ENCODE data around the gene GNB3.

Gene GNB3

DNA sequence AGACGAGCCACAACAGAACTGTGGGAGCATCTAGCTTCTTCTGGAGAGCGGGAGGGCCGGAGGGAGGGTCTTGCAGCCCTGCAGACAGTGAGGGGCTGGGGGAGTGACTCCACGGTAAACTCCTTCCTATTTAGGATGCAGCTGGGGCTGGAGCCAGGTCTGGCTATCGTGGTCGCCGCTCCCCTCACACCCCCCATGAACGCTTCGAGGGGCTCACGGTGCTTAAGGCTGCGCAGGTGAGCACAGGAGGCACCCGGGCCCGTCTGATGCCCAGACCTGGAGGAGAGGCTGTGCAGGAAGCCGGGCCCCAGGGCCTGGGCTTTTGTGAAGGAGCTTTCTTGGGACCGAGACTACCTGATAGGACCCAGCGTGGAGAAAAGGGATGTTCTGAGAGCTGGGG, 3.9 kb upstream of the GNB3 start:
- no peak for DNase-seq (ENCODE audit: low read depth, low spot score)

DNA sequence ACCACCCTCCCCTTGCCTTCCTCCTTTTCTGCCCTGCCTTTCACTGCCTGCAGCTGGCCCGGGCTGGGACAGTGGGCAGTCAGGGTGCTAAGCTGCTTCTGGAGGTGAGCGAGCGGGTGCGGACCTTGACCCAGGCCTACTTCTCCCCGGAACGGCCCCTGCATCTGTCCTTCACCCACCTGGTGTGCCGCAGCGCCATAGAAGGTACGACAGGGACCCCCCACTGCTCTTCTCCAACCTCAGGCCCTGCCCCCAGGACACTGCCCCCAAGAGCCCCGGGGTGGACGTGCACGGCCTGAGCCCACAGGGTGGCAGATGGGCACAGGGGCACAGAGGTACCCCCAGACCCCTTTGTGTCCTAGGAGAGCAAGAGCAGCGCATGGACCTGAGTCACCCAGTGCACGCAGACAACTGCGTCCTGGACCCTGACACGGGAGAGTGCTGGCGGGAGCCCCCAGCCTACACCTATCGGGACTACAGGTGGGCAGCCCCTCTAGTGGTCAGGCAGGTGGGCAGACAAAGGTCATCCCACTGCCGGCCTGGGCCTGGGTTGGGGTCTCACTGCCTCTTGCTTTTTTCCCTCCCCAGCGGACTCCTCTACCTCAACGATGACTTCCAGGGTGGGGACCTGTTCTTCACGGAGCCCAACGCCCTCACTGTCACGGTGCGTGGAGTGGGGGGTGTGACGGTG, 3.2 kb upstream of the GNB3 start:
- no peak for DNase-seq (ENCODE audit: low read depth, low spot score)

DNA sequence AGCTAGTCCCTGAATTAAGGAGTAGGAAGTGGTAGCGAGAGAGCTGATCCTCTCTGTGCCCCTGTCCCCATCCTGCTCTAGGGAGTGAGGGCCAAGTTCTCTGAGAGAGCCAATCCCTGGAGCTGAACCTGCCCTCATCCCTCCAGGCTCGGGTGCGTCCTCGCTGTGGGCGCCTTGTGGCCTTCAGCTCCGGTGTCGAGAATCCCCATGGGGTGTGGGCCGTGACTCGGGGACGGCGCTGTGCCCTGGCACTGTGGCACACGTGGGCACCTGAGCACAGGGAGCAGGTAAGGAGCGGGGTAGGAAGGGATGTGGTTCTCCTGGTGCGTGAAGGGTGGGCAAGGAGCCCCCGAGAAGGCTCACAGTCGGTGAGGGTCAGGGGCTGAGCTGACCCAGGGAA, 1.9 kb upstream of the GNB3 start:
- DNase-seq (ENCODE audit: low read depth, low spot score): no peak

DNA sequence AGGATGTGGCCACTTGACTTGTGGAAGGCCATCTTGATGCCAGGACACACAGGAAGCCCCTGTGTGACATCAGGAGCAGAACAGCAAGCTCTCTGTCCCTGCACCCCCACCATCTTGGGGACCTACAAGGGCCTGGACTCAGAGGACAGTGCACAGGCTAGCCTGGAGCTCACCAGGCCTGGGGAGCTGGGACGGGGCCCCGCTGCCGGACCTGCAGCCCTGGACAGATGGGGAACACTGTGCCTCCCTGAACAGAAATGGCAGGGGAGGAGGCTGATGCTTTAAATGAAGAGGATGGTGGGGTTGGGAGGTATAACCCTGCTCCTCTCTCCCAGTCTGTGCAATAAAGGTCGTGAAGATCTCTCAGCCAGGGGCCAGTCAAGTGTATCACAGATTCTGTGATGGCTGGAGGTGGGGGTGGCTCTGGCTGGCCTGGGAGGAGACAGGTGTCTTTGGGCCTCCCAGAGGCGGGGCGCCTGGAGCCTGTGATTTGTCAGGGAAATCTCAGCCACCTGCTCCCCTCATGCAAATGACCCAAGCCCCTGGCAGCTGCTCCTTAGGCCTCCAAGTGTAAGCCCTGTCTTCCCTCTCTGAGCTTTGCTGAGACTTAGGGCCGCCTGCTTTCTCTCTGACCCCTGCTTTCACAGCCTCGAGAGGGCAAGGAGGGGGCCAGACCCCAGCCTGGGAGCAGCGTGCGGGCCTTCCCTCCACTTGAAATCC, 1.1 kb upstream of the GNB3 start:
- DNase-seq (ENCODE audit: low read depth, low spot score): no peak

DNA sequence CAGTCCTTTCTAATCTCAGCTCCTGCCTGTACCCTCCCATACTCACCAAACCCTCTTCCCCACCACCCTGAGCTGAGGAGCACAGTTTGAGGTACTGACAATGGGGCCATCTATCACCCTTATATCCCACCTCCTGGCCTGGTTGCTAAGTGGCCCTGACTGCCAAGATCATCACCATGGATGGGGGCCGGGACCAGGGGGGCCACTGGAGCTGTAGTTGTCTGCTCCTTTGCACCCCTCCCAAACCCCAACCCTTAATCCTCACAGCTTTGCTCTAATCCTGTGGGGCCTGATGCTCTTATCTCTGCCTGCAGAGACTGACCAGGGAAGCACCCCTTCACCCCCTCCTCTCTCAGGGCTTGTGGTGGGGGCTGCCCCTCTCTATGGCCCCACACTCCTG, 395 bp upstream of the GNB3 start:
- DNase-seq (ENCODE audit: low read depth, low spot score): no peak

DNA sequence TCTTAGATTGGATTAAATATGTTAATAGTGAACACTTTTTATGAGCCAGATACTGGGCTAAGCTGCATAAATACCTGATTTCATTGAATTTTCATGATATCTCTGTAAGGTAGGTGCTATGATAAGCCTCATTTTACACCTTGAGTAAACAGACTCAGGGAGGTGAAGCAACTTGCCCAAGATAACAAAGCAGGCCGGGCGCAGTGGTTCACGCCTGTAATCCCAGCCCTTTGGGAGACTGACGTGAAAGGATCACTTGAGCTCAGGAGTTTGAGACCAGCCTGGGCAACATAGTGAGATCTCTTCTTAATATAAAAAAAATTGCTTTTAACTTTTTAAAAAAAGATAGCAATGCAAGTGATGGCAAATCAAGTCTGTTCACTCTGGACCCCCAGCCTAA, 1.4 kb downstream of the GNB3 start:
- no peak for DNase-seq (ENCODE audit: low read depth, low spot score)

DNA sequence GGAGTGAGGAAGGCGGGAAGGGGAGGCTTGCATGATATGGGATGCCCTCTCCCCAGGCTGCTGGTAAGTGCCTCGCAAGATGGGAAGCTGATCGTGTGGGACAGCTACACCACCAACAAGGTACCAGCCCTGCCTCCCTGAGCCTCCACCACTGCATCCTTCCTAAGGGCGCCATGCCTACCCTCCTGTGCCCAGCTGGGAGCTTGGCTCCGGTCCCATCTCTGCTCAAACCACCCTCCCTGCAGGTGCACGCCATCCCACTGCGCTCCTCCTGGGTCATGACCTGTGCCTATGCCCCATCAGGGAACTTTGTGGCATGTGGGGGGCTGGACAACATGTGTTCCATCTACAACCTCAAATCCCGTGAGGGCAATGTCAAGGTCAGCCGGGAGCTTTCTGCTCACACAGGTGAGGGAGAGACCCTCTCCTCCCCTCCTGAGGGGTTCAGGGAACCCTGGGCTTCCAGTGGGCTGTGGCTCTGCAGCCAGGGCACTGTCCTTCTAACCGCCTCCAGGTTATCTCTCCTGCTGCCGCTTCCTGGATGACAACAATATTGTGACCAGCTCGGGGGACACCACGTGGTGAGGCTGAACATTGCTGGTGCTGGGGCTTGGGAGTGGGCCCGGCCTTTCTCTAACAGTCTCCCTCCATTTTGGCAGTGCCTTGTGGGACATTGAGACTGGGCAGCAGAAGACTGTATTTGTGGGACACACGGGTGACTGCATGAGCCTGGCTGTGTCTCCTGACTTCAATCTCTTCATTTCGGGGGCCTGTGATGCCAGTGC, 2.6 kb downstream of the GNB3 start:
- peak; percentile 74 for DNase-seq (ENCODE audit: low read depth, low spot score)

DNA sequence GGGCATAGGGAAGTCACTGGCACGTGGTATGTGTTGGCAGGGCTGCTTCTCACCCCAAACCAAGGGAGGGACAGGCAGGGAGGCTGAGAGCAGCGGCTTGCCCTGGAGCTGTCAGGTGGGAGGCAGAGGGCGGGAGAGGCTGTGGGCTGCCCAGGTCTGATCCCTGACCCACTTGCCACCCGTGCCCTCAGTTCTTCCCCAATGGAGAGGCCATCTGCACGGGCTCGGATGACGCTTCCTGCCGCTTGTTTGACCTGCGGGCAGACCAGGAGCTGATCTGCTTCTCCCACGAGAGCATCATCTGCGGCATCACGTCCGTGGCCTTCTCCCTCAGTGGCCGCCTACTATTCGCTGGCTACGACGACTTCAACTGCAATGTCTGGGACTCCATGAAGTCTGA, 4.7 kb downstream of the GNB3 start:
- no peak for DNase-seq (ENCODE audit: low read depth, low spot score)

DNA sequence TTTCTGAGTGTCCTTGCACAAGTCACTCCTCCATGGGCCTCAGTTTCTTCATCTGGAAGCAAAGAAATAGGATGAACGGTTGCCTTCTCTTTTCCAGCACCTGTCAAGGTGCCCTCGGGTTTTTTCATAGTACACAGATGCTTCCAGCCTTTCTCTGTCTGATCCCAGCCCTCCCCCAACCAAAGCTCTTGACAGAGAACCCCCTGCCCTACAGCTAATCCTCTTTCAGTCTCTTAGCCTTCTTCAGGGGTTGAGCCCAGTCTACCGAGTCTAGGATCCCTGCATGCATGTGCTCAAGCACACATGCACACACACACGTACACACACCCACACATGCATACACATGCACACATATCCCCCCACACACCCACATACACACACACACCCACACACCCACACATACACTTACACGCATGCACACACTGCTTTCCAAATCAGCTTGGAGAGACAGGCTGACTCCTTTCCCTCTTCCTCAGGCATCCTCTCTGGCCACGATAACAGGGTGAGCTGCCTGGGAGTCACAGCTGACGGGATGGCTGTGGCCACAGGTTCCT, 5.7 kb downstream of the GNB3 start:
- no peak for DNase-seq (ENCODE audit: low read depth, low spot score)

DNA sequence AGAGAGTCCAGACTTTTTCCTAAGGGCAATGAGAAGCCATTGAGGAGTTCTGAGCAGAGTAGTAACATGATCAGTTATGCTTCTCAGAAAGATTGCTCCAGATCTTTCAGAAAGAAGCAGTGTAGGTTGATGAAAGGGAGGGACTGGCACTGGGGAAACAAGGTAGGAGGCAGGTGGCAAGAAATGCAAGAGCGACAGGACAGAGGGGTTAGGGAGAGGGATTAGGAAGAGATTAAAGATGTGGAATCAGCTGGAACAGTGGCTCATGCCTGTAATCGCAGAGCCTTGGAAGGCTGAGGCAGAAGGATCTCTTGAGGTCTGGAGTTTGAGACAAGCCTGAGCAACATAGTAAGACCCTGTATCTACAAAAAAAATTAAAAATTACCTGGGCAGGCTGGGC, 7.0 kb downstream of the GNB3 start:
- DNase-seq (ENCODE audit: low read depth, low spot score): no peak

DNA sequence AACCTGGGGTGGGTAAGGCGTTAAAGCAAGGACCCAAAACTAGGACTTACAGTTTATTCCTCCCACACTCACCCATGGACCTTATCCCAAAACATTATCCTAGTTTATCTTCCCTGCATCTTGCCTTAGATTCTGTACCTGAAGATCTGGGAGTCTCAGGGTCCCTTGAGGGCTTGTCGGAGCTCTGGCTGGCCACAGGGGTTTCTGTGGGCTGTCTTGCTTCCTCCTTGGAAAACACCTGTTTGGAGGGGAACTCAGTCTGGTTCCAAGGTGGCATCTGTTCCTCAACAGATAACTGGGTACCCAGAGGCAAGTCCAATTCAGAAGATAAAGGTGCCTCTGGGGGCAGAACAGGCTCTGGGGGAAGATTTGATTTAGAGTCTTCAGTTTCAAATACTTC, 8.7 kb downstream of the GNB3 start:
- no peak for DNase-seq (ENCODE audit: low read depth, low spot score)

DNA sequence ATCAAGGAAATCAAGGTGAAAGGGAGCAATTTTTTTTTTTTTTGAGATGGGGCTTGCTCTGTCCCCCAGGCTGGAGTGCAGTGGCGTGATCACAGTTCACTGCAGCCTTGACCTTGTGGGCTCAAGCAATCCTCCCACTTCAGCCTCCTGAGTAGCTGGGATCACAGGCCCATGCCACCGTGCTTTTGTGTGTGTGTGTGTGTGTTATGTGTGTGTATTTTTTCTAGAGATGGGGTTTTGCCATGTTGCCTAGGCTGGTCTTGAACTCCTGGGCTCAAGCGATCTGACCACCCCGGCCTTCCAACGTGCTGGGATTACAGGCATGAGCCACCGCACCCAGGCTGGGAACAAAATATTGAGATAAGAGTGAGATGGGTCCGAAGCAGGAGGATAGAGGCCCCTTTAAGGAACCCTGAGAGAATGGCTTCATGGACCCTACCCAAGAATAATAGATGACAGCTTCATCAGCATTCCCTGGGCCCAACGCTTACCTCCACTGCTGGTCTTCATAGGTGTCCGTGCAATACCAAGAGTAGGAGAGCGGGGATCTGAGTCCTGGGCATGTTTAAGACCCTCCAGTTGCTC, 9.3 kb downstream of the GNB3 start:
- no peak for DNase-seq (ENCODE audit: low read depth, low spot score)

DNA sequence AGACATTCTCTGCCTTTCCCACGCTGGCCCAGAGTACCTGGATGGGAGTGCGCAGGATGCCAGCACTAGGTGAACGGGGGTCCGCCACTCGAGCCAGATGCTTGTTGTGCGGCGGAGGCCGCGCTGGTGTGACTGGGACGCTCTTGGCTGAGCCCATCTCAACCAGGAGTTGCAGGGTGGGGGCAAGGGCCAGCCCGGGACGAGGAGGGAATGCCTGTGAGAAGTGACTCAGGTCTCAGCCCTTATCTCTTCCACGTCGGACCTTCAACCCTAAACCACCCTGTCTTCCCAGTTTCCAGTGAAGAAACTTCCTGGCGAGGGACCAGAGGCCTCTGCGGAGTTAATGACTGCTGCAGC, 10.0 kb downstream of the GNB3 start:
- no peak for DNase-seq (ENCODE audit: low read depth, low spot score)

DNA sequence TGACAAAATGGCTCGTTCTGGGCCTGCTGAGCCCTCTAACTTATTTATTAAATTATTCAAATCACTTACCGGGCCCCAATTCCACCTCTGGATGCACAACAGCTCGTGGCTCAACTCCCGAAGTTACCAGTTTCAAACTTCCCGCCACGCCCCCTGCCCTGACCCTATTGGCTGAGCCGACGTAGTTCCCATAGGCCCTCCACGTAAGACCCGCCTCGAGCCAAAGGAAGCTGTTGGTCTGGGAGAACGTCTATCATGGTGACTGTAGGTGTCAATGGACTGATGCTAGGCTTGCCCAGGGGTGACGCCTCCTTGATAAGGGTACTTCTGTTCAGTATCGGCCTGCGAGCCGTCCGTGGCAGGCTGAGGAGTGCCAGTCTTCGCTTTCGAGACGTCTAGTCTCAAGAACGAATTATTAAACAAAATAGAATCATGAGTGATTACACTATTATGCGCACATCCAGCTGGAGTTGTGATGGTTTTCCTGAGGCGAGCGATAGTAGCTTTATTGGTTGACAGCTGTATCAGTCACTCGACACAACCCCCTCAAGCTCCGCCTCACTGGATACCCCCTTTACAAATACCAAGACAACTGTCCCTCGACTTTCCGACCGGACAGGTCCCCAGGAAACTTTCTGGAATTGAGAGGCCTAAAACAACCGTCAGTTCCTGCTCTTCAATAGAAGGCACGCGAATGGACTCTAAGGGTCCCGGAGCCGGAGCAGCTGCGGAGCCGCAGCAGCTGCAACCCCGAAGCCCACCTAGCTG, 10.6 kb downstream of the GNB3 start, which contains the start of gene CDCA3:
TSS of gene CDCA3 (minus strand) at position 134 of the 768 bp plus-strand sequence. CDS start 334 bp downstream, outside the sequence.
- peak; percentile 99 for DNase-seq (ENCODE audit: low read depth, low spot score)

DNA sequence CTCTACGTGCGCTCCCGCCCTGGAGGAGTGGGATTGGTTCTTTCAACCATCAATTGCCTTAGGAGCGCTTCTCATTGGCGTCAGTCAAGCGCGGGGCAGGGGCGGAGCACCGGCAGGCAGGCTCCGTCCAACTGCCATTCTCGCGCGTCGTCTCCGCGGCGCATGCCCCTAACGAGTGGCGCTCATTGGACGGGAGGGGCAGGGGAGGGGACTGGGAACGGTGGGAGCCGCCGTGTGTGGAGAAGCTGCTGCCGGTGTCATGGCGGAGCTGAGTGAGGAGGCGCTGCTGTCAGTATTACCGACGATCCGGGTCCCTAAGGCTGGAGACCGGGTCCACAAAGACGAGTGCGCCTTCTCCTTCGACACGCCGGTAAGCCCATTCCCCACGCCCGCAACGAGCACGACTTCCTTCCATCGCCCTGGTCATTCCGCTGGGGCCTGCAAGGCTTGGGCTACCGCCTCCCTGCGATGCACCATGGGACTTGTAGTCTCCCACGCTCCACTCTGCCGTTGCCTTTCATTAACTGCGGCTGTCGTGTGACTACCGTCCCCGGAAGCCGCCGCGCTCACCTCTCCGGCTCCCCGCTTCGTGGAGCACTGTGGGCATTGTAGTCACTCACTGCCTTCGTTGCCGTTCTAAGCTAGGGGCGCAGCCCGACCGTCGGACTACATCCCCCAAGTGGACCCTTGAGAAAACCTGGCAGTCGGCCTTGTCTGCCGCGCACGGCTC, 11.4 kb downstream of the GNB3 start, which contains the start of gene USP5:
TSS of gene USP5 (plus strand) at position 230 of the 730 bp plus-strand sequence. CDS start at position 260, 30 bp downstream.
- DNase-seq (ENCODE audit: low read depth, low spot score): peak; percentile 99

DNA sequence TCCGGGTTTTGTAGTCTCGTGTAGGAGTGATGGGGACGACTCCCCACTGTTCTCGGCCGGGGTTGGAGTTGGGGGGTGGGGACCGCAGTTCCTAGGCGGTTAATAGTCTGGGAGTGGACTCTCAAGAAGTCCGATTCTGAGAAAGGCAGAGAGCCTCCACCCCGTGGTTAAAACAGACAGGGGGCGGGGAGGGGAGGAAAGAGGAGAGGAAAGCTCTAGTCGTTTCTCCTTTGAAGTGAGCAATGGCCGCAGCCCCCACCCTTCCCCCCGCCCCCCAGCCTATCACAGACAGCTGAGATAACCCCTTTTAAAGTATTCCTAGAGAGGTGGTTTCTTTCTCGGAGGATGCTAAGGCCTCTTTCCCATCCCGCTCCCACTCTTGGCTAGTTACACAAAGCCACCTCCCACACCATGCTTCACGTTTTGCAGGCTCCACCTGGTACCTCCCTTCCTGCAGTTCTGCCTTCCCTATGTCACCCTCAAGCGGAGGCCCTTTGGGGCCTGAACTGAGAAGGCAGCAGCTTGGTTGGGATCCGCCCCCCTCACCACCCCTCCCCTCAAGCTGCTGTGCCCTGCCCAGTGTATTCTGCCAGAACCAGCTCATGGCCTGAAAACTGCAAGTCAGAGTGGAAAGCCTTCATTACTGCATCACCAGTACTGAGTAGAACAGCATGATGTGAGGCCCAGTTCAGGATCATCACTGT, 12.1 kb downstream of the GNB3 start:
- peak; percentile 55 for DNase-seq (ENCODE audit: low read depth, low spot score)

DNA sequence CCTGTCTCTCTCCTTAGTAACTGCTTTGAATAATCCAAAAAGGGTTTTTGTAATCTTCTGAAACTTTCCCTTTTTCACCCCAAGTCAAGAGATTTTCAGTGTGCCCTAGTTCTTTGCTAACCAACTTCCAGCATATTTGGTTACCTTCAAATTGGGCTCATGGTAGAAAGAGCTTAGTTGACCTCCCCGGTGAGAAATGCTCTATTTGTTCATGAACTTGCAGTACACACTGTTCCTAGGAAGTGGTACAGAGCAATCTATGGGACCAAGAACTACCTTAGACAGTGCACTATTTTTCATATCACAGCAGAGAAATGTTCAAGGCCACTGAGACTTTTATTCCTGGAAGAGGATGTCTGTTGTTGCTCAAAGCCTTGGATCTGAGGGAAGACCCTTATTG, 12.9 kb downstream of the GNB3 start:
- no peak for DNase-seq (ENCODE audit: low read depth, low spot score)

DNA sequence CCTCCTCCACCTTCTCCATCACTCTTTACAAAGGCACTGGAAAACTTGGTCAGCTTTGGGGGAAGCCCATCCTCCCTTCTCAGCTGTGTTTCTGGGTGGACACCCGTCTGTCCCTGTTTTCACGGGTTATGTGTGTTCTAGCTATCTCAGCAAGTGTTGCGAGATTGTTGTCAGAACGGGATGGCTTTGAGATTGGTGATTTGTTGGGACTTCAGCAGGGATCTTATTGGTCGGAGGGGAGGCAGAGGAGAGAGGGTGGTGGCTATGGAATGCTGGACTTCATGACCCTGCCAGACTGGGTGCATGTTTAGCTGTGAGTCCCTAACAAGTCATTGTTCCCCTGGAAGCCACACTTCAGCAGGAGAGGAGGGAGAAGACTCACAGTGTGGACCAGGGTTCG, 13.3 kb downstream of the GNB3 start:
- no peak for DNase-seq (ENCODE audit: low read depth, low spot score)

DNA sequence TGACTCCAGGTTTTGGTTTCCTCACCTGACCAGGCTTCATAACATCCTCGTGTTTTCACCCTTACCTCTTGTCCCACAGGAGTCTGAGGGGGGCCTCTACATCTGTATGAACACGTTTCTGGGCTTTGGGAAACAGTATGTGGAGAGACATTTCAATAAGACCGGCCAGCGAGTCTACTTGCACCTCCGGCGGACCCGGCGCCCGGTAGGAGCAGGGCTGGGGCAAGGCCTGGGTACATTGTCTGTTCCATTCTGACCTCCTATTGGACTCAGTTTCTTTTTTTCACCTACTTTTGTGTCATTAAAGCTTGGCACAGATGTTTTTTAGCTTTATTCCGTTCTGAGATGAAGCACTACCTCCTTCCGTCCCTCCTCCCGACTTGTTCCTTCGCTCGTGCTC, 14.6 kb downstream of the GNB3 start:
- DNase-seq (ENCODE audit: low read depth, low spot score): no peak

DNA sequence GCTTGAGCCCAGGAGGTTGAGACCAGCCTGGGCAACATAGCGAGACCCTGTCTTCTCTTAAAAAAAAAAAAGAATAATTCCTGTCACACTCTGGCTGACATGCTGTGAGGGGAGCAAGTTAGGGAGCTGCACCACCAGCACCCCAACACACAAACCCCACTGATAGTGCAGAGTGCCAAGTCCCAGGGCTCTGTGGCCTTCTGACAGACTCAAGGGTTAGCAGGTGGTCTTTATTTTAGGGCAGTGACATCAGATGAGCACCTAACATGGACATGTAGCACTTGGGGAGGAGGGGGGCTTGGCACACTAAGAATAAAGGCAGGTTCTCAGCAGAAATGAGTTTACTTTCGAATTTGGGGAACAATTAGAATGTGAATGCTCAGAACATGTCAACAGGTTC, 18.1 kb downstream of the GNB3 start:
- DNase-seq (ENCODE audit: low read depth, low spot score): no peak

Measured in ELF-1 (cell line).